Smooth muscle cell (in vitro differentiated cells): ENCODE measurements around the gene AUTS2. TPM values are rescaled to one million over a fixed set of nuclear protein-coding genes. Genes with fewer than 3 reads are reported as not detected.

Source experiments
- DNase-seq: peaks from one replicate; lab custom pipeline; 2025; ENCODE audit not compliant: unreplicated experiment; lab: John Stamatoyannopoulos, UW
- H2AFZ ChIP-seq: fragments of 200-600 bp; sonication (generic); 2 replicates; pipeline ENCODE4 v1.6.0; 2016; ENCODE audit warnings: antibody characterized with exemption, low read depth, mild to moderate bottlenecking
- H3F3A ChIP-seq: fragments of 200-600 bp; sonication (generic); 2 replicates; pipeline ENCODE4 v1.6.0; 2017; ENCODE audit warnings: antibody characterized with exemption, low read depth
- H3K27ac ChIP-seq: fragments of 200-600 bp; sonication (generic); 2 replicates; pipeline ENCODE4 v1.5.1; 2016; ENCODE audit warnings: low read depth, mild to moderate bottlenecking
- H3K27me3 ChIP-seq: fragments of 200-600 bp; sonication (generic); 2 replicates; pipeline ENCODE4 v1.6.1; 2016; ENCODE audit warnings: low read depth, mild to moderate bottlenecking
- H3K36me3 ChIP-seq: fragments of 200-600 bp; sonication (generic); 2 replicates; pipeline ENCODE4 v1.5.1; 2016; ENCODE audit warnings: low read depth
- H3K4me1 ChIP-seq: fragments of 200-600 bp; sonication (generic); 2 replicates; pipeline ENCODE4 v1.5.1; 2016; ENCODE audit warnings: low read depth
- H3K4me2 ChIP-seq: fragments of 200-600 bp; sonication (generic); 2 replicates; pipeline ENCODE4 v1.6.0; 2016; ENCODE audit warnings: mild to moderate bottlenecking
- H3K4me3 ChIP-seq: fragments of 200-600 bp; sonication (generic); 2 replicates; pipeline ENCODE4 v1.5.1; 2016; ENCODE audit warnings: mild to moderate bottlenecking
- H3K79me2 ChIP-seq: fragments of 200-600 bp; sonication (generic); 2 replicates; pipeline ENCODE4 v1.6.0; 2016; ENCODE audit warnings: low read depth, mild to moderate bottlenecking
- H3K9ac ChIP-seq: fragments of 200-600 bp; sonication (generic); 2 replicates; pipeline ENCODE4 v1.6.0; 2016; ENCODE audit warnings: low read depth
- H3K9me3 ChIP-seq: fragments of 200-600 bp; sonication (generic); replicated peaks from 2 replicates; pipeline ENCODE4 v1.5.1; 2016; ENCODE audit warnings: low read depth
- H4K20me1 ChIP-seq: fragments of 200-600 bp; sonication (generic); 2 replicates; pipeline ENCODE4 v1.6.0; 2016; ENCODE audit warnings: low read depth
- CTCF ChIP-seq: fragments of 200-600 bp; sonication (generic); IDR thresholded peaks from 2 replicates; pipeline ENCODE4 v1.5.1; 2017; ENCODE audit warnings: borderline replicate concordance, mild to moderate bottlenecking, antibody characterized with exemption; ENCODE audit not compliant: insufficient read depth, poor library complexity, severe bottlenecking
- WGBS: methylation state at CpG from one replicate; pipeline ENCODE4 v1.1.7; 2016; ENCODE audit warnings: low lambda C conversion rate; 5-methylcytosine and 5-hydroxymethylcytosine counted together
- polyA plus RNA-seq: library from polyadenylated mRNA; unstranded; fragments of >200 nt; fragmentation: Nextera tagmentation; extraction: Ambion mirVana; gene quantifications from 2 replicates; pipeline ENCODE4 v1.2.1, GENCODE V29; 2016
- total RNA-seq: library from RNA; depleted of rRNA; stranded (reverse); fragments of >200 nt; gene quantifications from 2 replicates; pipeline ENCODE4 v1.2.3, GENCODE V29; 2014

AUTS2 gene
- total and polyA plus RNA-seq, 2 experiments from 2014 or later = 6.5 to 8.6 TPM

GRCh38 chr7:70474639-70475234 is 876.5 kb downstream of the AUTS2 start:
- H3K27me3 ChIP-seq = no peaks in the 10 kb centered on the region
- no peaks in the 10 kb centered on the region for H3F3A ChIP-seq
- no peak for DNase-seq
- H3K4me1 ChIP-seq = no peaks in the 10 kb centered on the region
- H3K9ac ChIP-seq = no peak overlapping the region
- 83% methylated on average over 5 of the region's 5 CpGs for WGBS
- no peak overlapping the region for H2AFZ ChIP-seq
- H3K4me3 ChIP-seq = no peak overlapping the region
- no peak overlapping the region for H3K27ac ChIP-seq
- TF ChIP-seq CTCF = no peak
- no peak overlapping the region for H3K4me2 ChIP-seq
- no peaks in the 10 kb centered on the region for H4K20me1 ChIP-seq
- H3K9me3 ChIP-seq = no peaks in the 10 kb centered on the region
- no peaks in the 10 kb centered on the region for H3K36me3 ChIP-seq
- H3K79me2 ChIP-seq = no peaks in the 10 kb centered on the region

- WGBS = 66% methylated on average over 7 of the region's 7 CpGs
- H3K9me3 ChIP-seq = no peaks in the 10 kb centered on the region
- TF ChIP-seq CTCF = no peak
- H3K27me3 ChIP-seq = no peaks in the 10 kb centered on the region
- no peak overlapping the region for H3K9ac ChIP-seq
- H4K20me1 ChIP-seq = no peaks in the 10 kb centered on the region
- no peak overlapping the region for H3K4me3 ChIP-seq
- no peaks in the 10 kb centered on the region for H3F3A ChIP-seq
- H3K79me2 ChIP-seq = no peaks in the 10 kb centered on the region
- no peaks in the 10 kb centered on the region for H3K4me1 ChIP-seq
- H2AFZ ChIP-seq = no peak overlapping the region
- H3K27ac ChIP-seq = no peak overlapping the region
- DNase-seq = no peak
- no peaks in the 10 kb centered on the region for H3K36me3 ChIP-seq
- no peak overlapping the region for H3K4me2 ChIP-seq
Measured at GRCh38 chr7:70477036-70478010, 879.0 kb downstream of the AUTS2 start.

- no peaks in the 10 kb centered on the region for H3K9me3 ChIP-seq
- DNase-seq = no peak
- no peak overlapping the region for H2AFZ ChIP-seq
- H3K4me3 ChIP-seq = no peak overlapping the region
- H3F3A ChIP-seq = no peaks in the 10 kb centered on the region
- H3K4me2 ChIP-seq = no peak overlapping the region
- TF ChIP-seq CTCF = no peak
- H4K20me1 ChIP-seq = no peaks in the 10 kb centered on the region
- WGBS = 95% methylated on average over 15 of the region's 15 CpGs
- H3K79me2 ChIP-seq = no peaks in the 10 kb centered on the region
- H3K36me3 ChIP-seq = no peaks in the 10 kb centered on the region
- H3K9ac ChIP-seq = no peak overlapping the region
- no peaks in the 10 kb centered on the region for H3K27me3 ChIP-seq
- no peak overlapping the region for H3K27ac ChIP-seq
- H3K4me1 ChIP-seq = no peaks in the 10 kb centered on the region
Measured at GRCh38 chr7:70479153-70480021, 881.1 kb downstream of the AUTS2 start.
